ENCODE data around the gene BCL7A.
"Not testable (repeated sequence)": the region's sequence is repeated elsewhere in the genome, so short reads cannot be mapped to it uniquely, and the experiment has no call there.

Gene BCL7A

DNA sequence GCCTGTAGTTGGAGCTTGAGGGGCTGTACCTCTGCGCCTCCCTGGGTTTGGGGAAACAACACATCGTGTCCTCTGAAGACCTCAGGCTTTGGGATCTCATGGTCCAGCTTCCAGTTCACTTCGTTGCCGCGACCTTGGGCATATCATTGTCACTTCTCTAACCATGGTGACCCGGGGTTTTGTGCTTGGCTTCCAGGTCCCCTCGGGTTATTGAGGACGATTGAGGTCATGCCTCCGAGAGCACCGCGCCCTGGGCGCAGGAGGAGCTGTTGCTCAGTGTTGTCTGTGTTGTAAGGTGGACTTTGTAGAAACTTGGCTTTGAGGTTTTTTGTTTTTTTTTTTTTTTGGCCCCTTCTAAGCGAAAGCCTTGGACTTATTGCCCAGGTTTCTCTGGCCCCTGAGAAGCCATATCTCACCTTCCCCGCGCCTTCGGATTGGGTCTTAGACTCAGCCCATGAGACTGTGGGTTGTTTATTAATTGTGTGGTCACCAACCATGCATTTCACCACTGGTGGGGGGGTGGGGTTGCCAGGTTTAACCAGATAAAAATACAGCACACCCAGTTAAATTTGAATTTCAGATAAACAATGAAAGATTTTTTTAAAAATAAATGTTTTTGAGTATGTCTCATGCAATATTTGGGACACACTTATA is 2.6 kb downstream of the BCL7A start:
- DNase-seq (ENCODE audit: low read depth in 2 of 2), result no peak

DNA sequence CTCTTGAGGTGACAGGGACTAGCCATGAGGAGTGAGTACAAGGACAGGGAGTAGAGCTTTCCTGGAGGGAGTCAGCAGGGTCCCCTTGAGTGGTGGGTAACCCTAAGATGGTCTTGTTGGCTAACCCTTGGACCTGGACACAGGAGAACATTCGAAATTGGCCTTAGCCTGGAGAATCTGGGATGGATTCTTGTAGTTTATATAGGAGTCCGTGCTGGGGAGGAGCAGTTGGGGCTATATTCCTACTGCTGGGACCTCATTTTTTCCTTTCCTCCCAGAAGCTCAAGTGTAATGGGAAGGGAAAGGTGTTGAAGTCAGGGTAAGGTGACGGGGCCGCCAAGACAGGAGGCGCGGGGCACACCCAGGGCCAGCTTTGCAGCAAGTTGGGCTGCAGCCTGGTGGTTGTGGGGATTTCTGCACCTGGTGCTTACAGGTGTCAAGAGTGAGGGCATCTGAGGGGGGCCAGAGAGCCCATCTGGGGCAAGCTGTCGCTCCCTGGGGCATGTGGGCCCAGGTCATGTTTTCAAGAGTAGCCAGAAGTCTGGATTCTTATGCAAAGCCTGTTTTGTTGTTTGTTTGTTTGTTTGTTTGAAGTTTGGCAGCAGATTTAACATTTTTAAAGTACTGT is 5.1 kb downstream of the BCL7A start:
- DNase-seq (ENCODE audit: low read depth in 2 of 2), result no peak

- no peak for DNase-seq (ENCODE audit: low read depth in 2 of 2)
These were observed 6.7 kb downstream of the BCL7A start for GRCh38 chr12:122028165-122028904.

DNA sequence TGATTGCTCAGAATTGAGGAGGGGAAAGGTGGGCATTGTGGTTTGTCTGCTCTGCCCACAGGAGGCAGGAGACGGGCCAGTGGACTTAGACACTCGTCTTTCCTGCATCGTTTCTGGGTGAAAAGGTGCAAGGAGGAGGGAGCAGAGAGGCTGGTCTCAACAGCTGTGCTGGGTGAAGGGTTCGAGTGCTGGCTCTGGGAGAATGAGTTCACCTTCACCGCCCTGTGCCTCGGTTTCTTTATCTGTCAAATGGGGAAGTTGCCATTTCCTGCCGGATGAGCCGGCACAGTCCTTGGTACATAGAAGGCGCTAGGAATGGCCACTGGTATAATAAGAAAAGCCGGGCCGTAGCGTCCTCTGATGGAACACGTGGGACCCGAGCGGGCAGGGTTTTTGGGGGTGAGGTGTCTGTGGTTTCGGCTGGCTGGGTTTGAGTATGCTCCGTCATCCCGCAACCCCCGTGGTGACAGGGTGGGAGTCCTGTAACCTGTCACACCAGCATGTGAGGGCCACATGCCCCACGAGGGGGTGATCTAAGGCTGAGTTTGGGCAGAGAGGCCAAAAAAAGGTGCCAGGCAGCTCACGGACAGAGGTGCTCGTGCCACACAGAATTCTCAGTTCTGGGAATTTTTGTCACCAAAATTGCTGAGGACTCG is 7.3 kb downstream of the BCL7A start:
- DNase-seq (ENCODE audit: low read depth in 2 of 2), result no peak

DNA sequence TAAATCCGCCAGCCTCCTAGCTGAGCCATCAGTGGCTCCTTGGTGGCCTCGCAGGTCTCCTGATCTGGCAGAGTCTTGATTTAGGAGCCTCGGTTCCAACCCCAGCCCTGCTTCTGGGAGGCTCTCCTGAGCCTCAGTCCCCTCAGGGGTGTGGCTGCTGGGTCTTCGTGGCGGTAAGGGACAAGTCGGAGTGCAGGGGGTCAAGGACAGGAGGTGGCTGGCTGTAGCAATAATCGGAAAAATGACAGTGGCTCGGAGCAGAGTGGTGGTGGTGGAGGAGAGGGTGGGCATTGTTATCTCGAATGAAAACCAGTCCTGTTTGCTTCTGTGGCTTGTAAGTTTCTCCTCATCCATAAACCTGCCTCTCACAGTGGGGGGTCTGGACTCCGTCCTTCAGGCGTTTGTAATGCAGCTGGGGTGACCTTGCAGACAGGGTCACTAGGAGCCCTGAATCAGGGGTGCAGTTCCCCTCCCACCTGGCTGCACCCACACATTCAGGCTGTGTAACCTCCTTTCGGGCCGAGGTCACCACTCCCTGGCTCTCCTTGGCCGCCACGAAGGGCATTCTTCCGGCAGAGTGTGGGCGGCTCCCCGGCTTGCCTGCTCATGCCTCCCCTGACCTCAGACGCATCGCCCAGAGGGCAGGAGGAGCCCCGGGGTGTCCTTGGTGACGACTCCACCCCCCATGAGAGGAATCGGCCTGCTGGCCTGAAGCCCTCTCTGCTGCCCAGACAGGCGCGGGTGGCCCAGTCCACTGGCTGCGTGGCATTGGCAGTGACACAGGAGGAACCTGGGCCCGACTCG is 8.1 kb downstream of the BCL7A start:
- DNase-seq (ENCODE audit: low read depth in 2 of 2), result no peak

DNA sequence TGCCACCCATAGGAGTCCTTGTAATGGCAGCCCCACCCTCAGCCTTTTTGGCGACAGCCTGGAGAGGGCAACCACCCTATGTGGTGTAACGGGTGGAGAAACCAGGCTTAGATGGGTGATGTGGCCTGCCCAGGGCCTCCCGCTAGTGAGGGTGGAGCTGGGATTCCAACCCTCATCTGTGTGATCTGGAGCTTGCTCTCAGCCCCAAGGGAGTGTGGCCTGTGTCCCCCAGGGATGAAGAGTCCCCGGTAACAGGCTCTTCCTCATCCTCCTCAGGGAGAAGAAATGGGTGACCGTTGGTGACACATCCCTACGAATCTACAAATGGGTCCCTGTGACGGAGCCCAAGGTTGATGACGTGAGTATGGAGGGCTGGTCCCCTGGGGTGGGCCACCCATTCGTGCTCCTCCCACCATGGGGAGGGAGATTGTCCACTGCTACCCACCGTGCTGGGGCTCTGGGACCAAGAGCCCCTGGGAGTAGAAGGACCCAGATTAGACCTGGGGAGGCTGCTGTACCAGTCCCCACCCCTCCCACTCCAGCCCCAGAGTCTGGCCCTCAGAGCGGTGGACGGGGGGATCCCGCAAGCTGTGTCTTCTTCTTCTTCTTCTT is 8.8 kb downstream of the BCL7A start:
- no peak for DNase-seq (ENCODE audit: low read depth in 2 of 2)

DNA sequence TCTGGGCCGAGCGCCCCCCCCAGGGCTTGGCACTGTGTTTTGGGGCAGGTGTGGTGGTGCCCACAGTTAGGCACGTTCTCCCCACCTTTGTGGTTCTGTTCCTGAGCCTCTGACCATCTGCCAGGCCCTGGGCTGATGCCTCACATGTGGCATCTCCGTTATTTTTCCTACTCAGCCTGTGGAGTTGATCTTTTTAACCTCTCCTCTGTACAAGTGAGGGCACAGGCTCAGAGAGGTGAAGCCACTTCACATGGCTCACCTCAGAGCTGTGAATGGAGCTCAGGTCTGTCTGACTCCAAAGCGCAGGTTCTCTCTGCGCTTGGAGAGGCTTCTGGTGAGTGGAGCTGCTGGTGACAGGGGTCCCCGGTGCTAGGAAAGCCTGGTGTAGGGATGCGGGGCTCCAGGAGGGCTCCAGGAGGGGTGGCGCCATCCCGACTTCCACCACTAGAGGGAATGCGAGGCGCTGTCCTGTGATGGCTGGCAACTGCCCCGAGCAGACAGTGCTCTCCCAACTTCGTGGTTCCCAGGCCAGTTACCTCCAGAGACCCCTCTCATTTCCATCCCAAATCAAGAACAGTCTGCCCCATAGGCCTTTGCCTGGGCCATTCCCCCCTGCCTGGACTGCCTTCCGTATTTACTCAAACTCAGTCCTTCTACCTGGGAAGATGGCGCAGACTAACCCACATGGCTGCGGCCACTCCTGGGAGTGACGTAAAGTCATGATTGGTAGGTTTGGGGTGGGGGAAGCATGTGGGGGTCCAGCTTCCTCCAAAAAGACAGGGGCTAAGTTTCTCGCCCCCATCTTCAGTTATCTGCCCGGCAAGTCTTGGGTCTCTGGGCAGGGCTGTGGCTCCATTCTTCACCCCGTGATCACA is 9.9 kb downstream of the BCL7A start:
- DNase-seq (ENCODE audit: low read depth in 2 of 2), result peak; percentile 46 to 63

DNA sequence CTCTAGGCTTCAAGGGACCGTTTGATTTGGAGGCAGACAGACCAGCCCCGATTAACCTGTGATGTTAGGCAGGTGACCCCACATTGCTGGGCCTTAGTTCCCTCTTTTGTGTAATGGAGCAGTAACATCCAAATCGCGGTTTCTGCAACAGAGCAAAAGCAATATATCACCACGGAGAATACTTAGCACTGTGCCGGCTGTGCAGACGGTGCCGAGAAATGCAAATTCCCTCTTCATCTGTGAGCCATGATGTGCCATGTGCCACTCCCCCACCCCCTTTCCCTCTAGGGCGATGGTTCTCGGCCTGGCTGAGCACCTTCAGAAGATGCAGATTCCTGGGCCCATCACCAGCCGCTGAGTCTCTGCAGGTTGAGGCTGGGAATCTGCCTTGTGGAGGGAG is 10.9 kb downstream of the BCL7A start:
- DNase-seq (ENCODE audit: low read depth in 2 of 2), result no peak

GRCh38 chr12:122035292-122035691 is 13.6 kb downstream of the BCL7A start:
- DNase-seq (ENCODE audit: low read depth in 2 of 2), result no peak

DNA sequence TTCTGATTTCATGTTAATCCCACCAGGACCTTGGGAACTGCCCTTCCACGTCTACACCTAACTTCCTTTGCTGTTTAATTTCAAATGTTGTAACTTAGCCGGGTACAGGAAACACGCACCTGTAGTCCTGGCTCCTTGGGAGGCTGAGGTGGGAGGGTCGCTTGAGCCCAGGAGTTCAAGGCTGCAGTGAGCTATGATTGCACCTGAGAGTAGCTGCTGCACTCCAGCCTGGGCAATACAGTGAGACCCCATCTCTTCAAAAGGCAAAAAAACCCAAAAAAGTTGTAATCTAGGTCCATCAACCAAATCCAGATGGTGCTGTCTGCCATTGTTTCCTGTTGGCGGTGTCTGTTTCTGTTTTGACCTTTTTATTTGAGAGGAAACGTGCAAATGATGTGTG is 14.5 kb downstream of the BCL7A start:
- DNase-seq (ENCODE audit: low read depth in 2 of 2), result no peak

DNA sequence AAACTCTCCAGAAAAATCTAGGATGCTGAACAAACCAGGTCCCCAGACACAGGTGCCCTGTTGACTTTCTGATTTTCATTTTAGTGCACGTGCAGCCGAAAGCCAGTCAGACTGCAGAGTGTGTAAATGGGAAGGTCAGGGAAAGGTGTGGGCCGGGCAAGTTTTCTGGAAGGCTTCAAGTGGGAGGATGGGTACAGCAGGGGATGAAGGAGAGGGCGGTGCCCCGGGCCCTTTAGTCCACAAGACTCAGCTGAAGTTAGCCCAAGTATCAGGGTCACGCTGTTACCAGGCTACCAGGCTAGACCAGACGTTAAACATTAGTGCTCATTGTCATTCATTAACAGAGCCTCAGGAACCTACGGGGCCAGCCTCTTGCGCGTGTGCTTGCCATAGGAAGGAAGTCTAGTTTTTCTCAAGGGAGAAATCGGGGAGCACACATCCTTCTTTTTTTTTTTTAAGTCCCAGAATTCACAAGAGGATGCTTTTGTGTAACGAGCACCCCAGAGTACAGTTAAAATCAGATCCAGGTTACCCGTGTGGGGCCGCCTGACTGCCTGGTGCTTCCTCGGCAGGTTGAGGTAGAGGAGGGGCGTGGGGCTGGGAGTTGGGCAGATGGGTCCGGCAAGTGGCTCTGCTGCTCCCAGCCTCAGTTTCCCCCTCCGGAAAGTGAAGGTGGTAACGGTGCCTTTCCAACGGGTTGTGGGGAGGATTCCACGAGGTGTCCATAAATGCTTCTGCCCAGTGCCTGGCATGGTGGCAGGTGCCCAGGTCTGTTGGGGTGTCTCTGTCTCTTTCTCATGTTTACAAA is 19.1 kb downstream of the BCL7A start:
- no peak for DNase-seq (ENCODE audit: low read depth in 2 of 2)

- not testable (repeated sequence) for DNase-seq (ENCODE audit: low read depth in 2 of 2)
These were observed 19.8 kb downstream of the BCL7A start for GRCh38 chr12:122041458-122041857.

- DNase-seq (ENCODE audit: low read depth in 2 of 2), result no peak
These were observed 21.2 kb downstream of the BCL7A start for GRCh38 chr12:122042910-122043309.

DNA sequence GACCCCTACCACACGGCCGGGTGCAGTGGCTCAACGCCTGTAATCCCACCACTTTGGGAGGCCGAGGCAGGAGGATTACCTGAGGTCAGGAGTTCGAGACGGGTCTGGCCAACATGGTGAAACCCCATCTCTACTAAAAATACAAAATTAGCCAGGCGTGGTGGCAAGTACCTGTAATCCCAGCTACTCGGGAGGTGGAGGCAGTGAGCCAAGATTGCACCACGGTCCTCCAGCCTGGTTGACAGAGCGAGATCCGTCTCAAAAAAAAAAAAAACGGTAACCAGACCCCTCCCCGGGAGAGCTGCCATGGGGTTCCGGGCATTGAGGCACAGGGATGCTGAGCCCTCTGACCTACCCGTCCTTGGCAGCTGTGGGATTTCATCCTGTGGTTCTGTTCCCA is 21.8 kb downstream of the BCL7A start:
- DNase-seq (ENCODE audit: low read depth in 2 of 2), result no peak

- no peak for DNase-seq (ENCODE audit: low read depth in 2 of 2)
These were observed 23.6 kb downstream of the BCL7A start for GRCh38 chr12:122045262-122045661.

DNA sequence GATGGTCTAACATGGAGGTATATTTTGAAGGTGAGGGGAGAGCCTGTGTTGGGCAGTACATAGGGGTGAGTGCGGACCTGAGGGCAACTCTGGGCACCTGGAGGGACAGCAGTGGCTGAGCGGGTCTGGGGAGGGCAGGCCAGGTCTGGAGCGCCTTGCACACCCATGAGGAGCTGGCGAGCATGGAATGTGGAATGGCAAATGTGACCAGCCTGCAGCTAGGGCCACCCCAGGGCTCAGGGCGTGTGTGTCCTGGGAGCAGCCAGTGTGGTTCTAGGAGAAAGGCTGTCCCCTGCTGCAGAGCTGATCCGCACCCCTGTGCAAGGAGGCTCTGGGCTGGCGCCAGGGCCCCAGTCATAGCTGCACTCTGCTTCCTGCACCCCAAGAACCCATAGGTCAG is 24.5 kb downstream of the BCL7A start:
- DNase-seq (ENCODE audit: low read depth in 2 of 2), result no peak

DNA sequence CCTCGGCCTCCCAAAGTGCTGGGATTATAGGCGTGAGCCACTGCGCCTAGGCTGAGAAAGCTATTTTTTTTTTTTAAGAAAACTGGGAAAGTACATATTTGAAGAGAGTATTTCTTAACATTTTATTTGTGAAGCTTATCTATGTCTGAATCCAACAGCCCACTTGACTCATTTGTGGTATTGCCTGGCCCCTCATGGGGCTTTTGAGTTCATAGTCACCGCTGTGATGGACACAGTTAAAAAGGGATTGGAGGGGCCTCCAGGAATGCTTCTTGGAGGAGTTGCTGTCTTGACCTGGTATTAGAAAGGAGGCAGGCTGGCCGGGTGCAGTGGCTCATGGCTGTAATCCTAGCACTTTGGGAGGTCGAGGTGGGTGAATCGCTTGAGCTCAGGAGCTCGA is 26.5 kb downstream of the BCL7A start:
- DNase-seq (ENCODE audit: low read depth in 2 of 2), result no peak

- no peak for DNase-seq (ENCODE audit: low read depth in 2 of 2)
These were observed 28.1 kb downstream of the BCL7A start for GRCh38 chr12:122049827-122050226.

- no peak for DNase-seq (ENCODE audit: low read depth in 2 of 2)
These were observed 29.0 kb downstream of the BCL7A start for GRCh38 chr12:122050706-122051105.

Measured in activated CD4-positive, alpha-beta T cell treated with anti-CD3 and anti-CD28 coated beads for 24 hours (primary cell).